GM12864 (cell line): ENCODE results near the gene RAB40B.
"Not testable (repeated sequence)": the region's sequence is repeated elsewhere in the genome, so short reads cannot be mapped to it uniquely, and the experiment has no call there.

Experiments used
- DNase-seq: peaks from one replicate; pipeline ENCODE4 v3.0.0-alpha.2; 2011; ENCODE audit warnings: low read depth
- H3K4me3 ChIP-seq: 2 replicates; pipeline ENCODE4 v1.5.1; 2011; ENCODE audit warnings: mild to moderate bottlenecking, low read depth, low read length, control low read depth
- CTCF ChIP-seq: IDR thresholded peaks from 2 replicates; pipeline ENCODE4 v1.5.1; 2011; ENCODE audit warnings: low read depth, mild to moderate bottlenecking, moderate library complexity, low read length, control low read depth, inconsistent platforms; ENCODE audit errors: missing control alignments

RAB40B gene

GRCh38 chr17:82698065-82698973 is at the start of gene RAB40B:
RAB40B (minus strand) TSS chr17:82698698; CDS start chr17:82698596, 102 bp downstream.
- TF ChIP-seq CTCF, result no peak
- H3K4me3 ChIP-seq, result peak within 1 kb of the TSS; percentile 65

GRCh38 chr17:82745524-82745923 is 47.0 kb upstream of the RAB40B start:
- TF ChIP-seq CTCF, result no peak
- H3K4me3 ChIP-seq, result no peak overlapping the region
- no peak for DNase-seq

More at GRCh38 chr17:82698065-82698973, at the start of gene RAB40B:
- DNase-seq, result peak; percentile 92

- not testable (repeated sequence) for DNase-seq
Observed at GRCh38 chr17:82744736-82745135, 46.2 kb upstream of the RAB40B start.

GRCh38 chr17:82743344-82744219 is 45.1 kb upstream of the RAB40B start:
- no peak for DNase-seq
- TF ChIP-seq CTCF, result no peak
- no peak overlapping the region for H3K4me3 ChIP-seq

More at GRCh38 chr17:82744736-82745135, 46.2 kb upstream of the RAB40B start:
- not testable (repeated sequence) for H3K4me3 ChIP-seq

GRCh38 chr17:82740906-82741759 is 42.6 kb upstream of the RAB40B start:
- no peak for DNase-seq
- H3K4me3 ChIP-seq, result no peak overlapping the region
- no peak for TF ChIP-seq CTCF

- no peak for TF ChIP-seq CTCF
- H3K4me3 ChIP-seq, result no peak overlapping the region
- no peak for DNase-seq
Observed at GRCh38 chr17:82737967-82738877, 39.7 kb upstream of the RAB40B start.
